ENCODE data around the gene OXNAD1.

OXNAD1 gene

GRCh38 chr3:16243706-16244490, 21.1 kb upstream of the OXNAD1 start:
- DNase-seq, result peak; percentile 5
- in situ Hi-C loops (cut with HindIII; ENCODE audit: low pct_ligation_motif_present, low pct_unique_long_range_greater_than_20kb, low sequenced_read_pairs), result no loop called here

GRCh38 chr3:16245609-16246008, 19.4 kb upstream of the OXNAD1 start:
- DNase-seq, result no peak
- in situ Hi-C loops (cut with HindIII; ENCODE audit: low pct_ligation_motif_present, low pct_unique_long_range_greater_than_20kb, low sequenced_read_pairs), result no loop called here

- in situ Hi-C loops (cut with HindIII; ENCODE audit: low pct_ligation_motif_present, low pct_unique_long_range_greater_than_20kb, low sequenced_read_pairs), result no loop called here
- DNase-seq, result peak; percentile 75
Measured at GRCh38 chr3:16247282-16248061, 17.5 kb upstream of the OXNAD1 start.

GRCh38 chr3:16248556-16248955, 16.5 kb upstream of the OXNAD1 start:
- in situ Hi-C loops (cut with HindIII; ENCODE audit: low pct_ligation_motif_present, low pct_unique_long_range_greater_than_20kb, low sequenced_read_pairs), result no loop called here

GRCh38 chr3:16249336-16249735, 15.7 kb upstream of the OXNAD1 start:
- in situ Hi-C loops (cut with HindIII; ENCODE audit: low pct_ligation_motif_present, low pct_unique_long_range_greater_than_20kb, low sequenced_read_pairs), result no loop called here
- DNase-seq, result peak; percentile 39

More at GRCh38 chr3:16248556-16248955, 16.5 kb upstream of the OXNAD1 start:
- DNase-seq, result no peak

GRCh38 chr3:16249886-16250285, 15.1 kb upstream of the OXNAD1 start:
- DNase-seq, result no peak
- in situ Hi-C loops (cut with HindIII; ENCODE audit: low pct_ligation_motif_present, low pct_unique_long_range_greater_than_20kb, low sequenced_read_pairs), result loop anchor here (25.0 kb wide), 1 partner anchor 287 kb away; no protein-coding TSS in a partner anchor

GRCh38 chr3:16251316-16252085, 13.5 kb upstream of the OXNAD1 start:
- in situ Hi-C loops (cut with HindIII; ENCODE audit: low pct_ligation_motif_present, low pct_unique_long_range_greater_than_20kb, low sequenced_read_pairs), result loop anchor here (25.0 kb wide), 1 partner anchor 286 kb away; no protein-coding TSS in a partner anchor
- no peak for DNase-seq

- in situ Hi-C loops (cut with HindIII; ENCODE audit: low pct_ligation_motif_present, low pct_unique_long_range_greater_than_20kb, low sequenced_read_pairs), result loop anchor here (25.0 kb wide), 1 partner anchor 285 kb away; no protein-coding TSS in a partner anchor
- DNase-seq, result no peak
Measured at GRCh38 chr3:16252243-16252978, 12.6 kb upstream of the OXNAD1 start.

GRCh38 chr3:16252988-16253387, 12.0 kb upstream of the OXNAD1 start:
- in situ Hi-C loops (cut with HindIII; ENCODE audit: low pct_ligation_motif_present, low pct_unique_long_range_greater_than_20kb, low sequenced_read_pairs), result loop anchor here (25.0 kb wide), 1 partner anchor 284 kb away; no protein-coding TSS in a partner anchor
- DNase-seq, result no peak

- no peak for DNase-seq
- in situ Hi-C loops (cut with HindIII; ENCODE audit: low pct_ligation_motif_present, low pct_unique_long_range_greater_than_20kb, low sequenced_read_pairs), result loop anchor here (25.0 kb wide), 1 partner anchor 284 kb away; no protein-coding TSS in a partner anchor
Measured at GRCh38 chr3:16253601-16254000, 11.4 kb upstream of the OXNAD1 start.

GRCh38 chr3:16254916-16255315, 10.1 kb upstream of the OXNAD1 start:
- DNase-seq, result no peak

GRCh38 chr3:16255326-16255725, 9.7 kb upstream of the OXNAD1 start:
- no peak for DNase-seq
- in situ Hi-C loops (cut with HindIII; ENCODE audit: low pct_ligation_motif_present, low pct_unique_long_range_greater_than_20kb, low sequenced_read_pairs), result loop anchor here (25.0 kb wide), 1 partner anchor 282 kb away; no protein-coding TSS in a partner anchor

More at GRCh38 chr3:16254916-16255315, 10.1 kb upstream of the OXNAD1 start:
- in situ Hi-C loops (cut with HindIII; ENCODE audit: low pct_ligation_motif_present, low pct_unique_long_range_greater_than_20kb, low sequenced_read_pairs), result loop anchor here (25.0 kb wide), 1 partner anchor 282 kb away; no protein-coding TSS in a partner anchor

GRCh38 chr3:16255726-16256125, 9.3 kb upstream of the OXNAD1 start:
- in situ Hi-C loops (cut with HindIII; ENCODE audit: low pct_ligation_motif_present, low pct_unique_long_range_greater_than_20kb, low sequenced_read_pairs), result loop anchor here (25.0 kb wide), 1 partner anchor 282 kb away; no protein-coding TSS in a partner anchor
- DNase-seq, result no peak

GRCh38 chr3:16257309-16257708, 7.7 kb upstream of the OXNAD1 start:
- DNase-seq, result no peak
- in situ Hi-C loops (cut with HindIII; ENCODE audit: low pct_ligation_motif_present, low pct_unique_long_range_greater_than_20kb, low sequenced_read_pairs), result loop anchor here (25.0 kb wide), 1 partner anchor 280 kb away; no protein-coding TSS in a partner anchor

GRCh38 chr3:16258177-16258576, 6.8 kb upstream of the OXNAD1 start:
- in situ Hi-C loops (cut with HindIII; ENCODE audit: low pct_ligation_motif_present, low pct_unique_long_range_greater_than_20kb, low sequenced_read_pairs), result loop anchor here (25.0 kb wide), 1 partner anchor 279 kb away; no protein-coding TSS in a partner anchor
- no peak for DNase-seq

GRCh38 chr3:16258866-16259265, 6.1 kb upstream of the OXNAD1 start:
- in situ Hi-C loops (cut with HindIII; ENCODE audit: low pct_ligation_motif_present, low pct_unique_long_range_greater_than_20kb, low sequenced_read_pairs), result loop anchor here (25.0 kb wide), 1 partner anchor 278 kb away; no protein-coding TSS in a partner anchor
- no peak for DNase-seq

GRCh38 chr3:16260046-16260445, 5.0 kb upstream of the OXNAD1 start:
- in situ Hi-C loops (cut with HindIII; ENCODE audit: low pct_ligation_motif_present, low pct_unique_long_range_greater_than_20kb, low sequenced_read_pairs), result loop anchor here (25.0 kb wide), 1 partner anchor 277 kb away; no protein-coding TSS in a partner anchor
- no peak for DNase-seq

Measured in ACHN (cell line).